H9 (cell line): ENCODE data around the gene NEDD4L. TPM values are rescaled to one million over a fixed set of nuclear protein-coding genes. Genes with fewer than 3 reads are reported as not detected.

ENCODE experiments used
- DNase-seq: peaks from one replicate; pipeline ENCODE4 v3.0.0-alpha.2; 2017
- H2AFZ ChIP-seq: one replicate; pipeline ENCODE4 v1.6.1; 2013; ENCODE audit warnings: mild to moderate bottlenecking, low read length, control low read depth, moderate library complexity
- H2AK5ac ChIP-seq: 2 replicates; pipeline ENCODE4 v1.6.1; 2013; ENCODE audit warnings: low read length, control low read depth, mixed read lengths; ENCODE audit not compliant: insufficient read length
- H2BK120ac ChIP-seq: one replicate; pipeline ENCODE4 v1.6.1; 2013; ENCODE audit warnings: low read depth, mild to moderate bottlenecking, low read length, control low read depth, inconsistent platforms; ENCODE audit not compliant: poor library complexity, severe bottlenecking
- H2BK12ac ChIP-seq: 2 replicates; pipeline ENCODE4 v1.6.1; 2013; ENCODE audit warnings: low read length, control low read depth, mixed read lengths, low read depth; ENCODE audit not compliant: insufficient read length
- H2BK15ac ChIP-seq: 2 replicates; pipeline ENCODE4 v1.6.1; 2013; ENCODE audit warnings: low read depth, low read length, control low read depth
- H2BK20ac ChIP-seq: one replicate; pipeline ENCODE4 v1.6.1; 2013; ENCODE audit warnings: low read depth, mild to moderate bottlenecking, low read length, control low read depth, inconsistent platforms; ENCODE audit not compliant: poor library complexity, severe bottlenecking
- H2BK5ac ChIP-seq: 2 replicates; pipeline ENCODE4 v1.6.1; 2013; ENCODE audit warnings: low read length, control low read depth, mixed read lengths; ENCODE audit not compliant: insufficient read length
- H3K14ac ChIP-seq: 2 replicates; pipeline ENCODE4 v1.6.1; 2013; ENCODE audit warnings: low read length, control low read depth; ENCODE audit not compliant: insufficient read depth
- H3K18ac ChIP-seq: 2 replicates; pipeline ENCODE4 v1.6.1; 2013; ENCODE audit warnings: low read depth, mild to moderate bottlenecking, mixed read lengths, low read length, control low read depth; ENCODE audit not compliant: insufficient read length
- H3K23ac ChIP-seq: 2 replicates; pipeline ENCODE4 v1.6.1; 2013; ENCODE audit warnings: low read length, control low read depth, mixed read lengths, low read depth; ENCODE audit not compliant: insufficient read length
- H3K23me2 ChIP-seq: 2 replicates; pipeline ENCODE4 v1.6.1; 2013; ENCODE audit warnings: low read depth, mild to moderate bottlenecking, mixed read lengths, low read length, control low read depth; ENCODE audit not compliant: insufficient read length, poor library complexity, severe bottlenecking
- H3K27ac ChIP-seq: 2 replicates; pipeline ENCODE4 v1.5.1; 2013; ENCODE audit warnings: low read length, control low read depth, mixed read lengths, low read depth; ENCODE audit not compliant: insufficient read length
- H3K27me3 ChIP-seq: 2 replicates; pipeline ENCODE4 v1.6.1; 2013; ENCODE audit warnings: low read length, control low read depth, inconsistent platforms; ENCODE audit not compliant: insufficient read depth
- H3K4ac ChIP-seq: 2 replicates; pipeline ENCODE4 v1.6.1; 2013; ENCODE audit warnings: low read depth, mild to moderate bottlenecking, control low read depth, inconsistent platforms, low read length, moderate library complexity
- H3K4me1 ChIP-seq: 2 replicates; pipeline ENCODE4 v1.6.1; 2013; ENCODE audit warnings: low read length, control low read depth, inconsistent platforms; ENCODE audit not compliant: insufficient read depth
- H3K4me2 ChIP-seq: 2 replicates; pipeline ENCODE4 v1.6.1; 2013; ENCODE audit warnings: low read length, control low read depth, mixed read lengths; ENCODE audit not compliant: insufficient read length, insufficient read depth
- H3K56ac ChIP-seq: 2 replicates; pipeline ENCODE4 v1.6.1; 2013; ENCODE audit warnings: low read depth, mild to moderate bottlenecking, mixed read lengths, low read length, control low read depth; ENCODE audit not compliant: insufficient read length
- H3K79me1 ChIP-seq: 2 replicates; pipeline ENCODE4 v1.6.1; 2013; ENCODE audit warnings: low read depth, mild to moderate bottlenecking, moderate library complexity, low read length, control low read depth, inconsistent platforms; ENCODE audit not compliant: insufficient read depth, poor library complexity, severe bottlenecking
- H3K79me2 ChIP-seq: 2 replicates; pipeline ENCODE4 v1.6.1; 2013; ENCODE audit warnings: low read length, control low read depth, inconsistent platforms; ENCODE audit not compliant: insufficient read depth
- H3K9ac ChIP-seq: 2 replicates; pipeline ENCODE4 v1.6.1; 2013; ENCODE audit warnings: low read length, control low read depth, mixed read lengths; ENCODE audit not compliant: insufficient read length; ENCODE audit errors: extremely low read depth
- H3K9me3 ChIP-seq: one replicate; pipeline ENCODE4 v1.6.1; 2013; ENCODE audit warnings: low read depth, low read length, inconsistent platforms; ENCODE audit not compliant: control insufficient read depth
- H3T11ph ChIP-seq: one replicate; pipeline ENCODE4 v1.6.1; 2013; ENCODE audit warnings: mild to moderate bottlenecking, low read length, control low read depth, inconsistent platforms
- H4K20me1 ChIP-seq: one replicate; pipeline ENCODE4 v1.6.1; 2013; ENCODE audit not compliant: control insufficient read depth, insufficient read length, insufficient read depth
- H4K5ac ChIP-seq: 2 replicates; pipeline ENCODE4 v1.6.1; 2013; ENCODE audit warnings: low read depth, mild to moderate bottlenecking, mixed read lengths, low read length, control low read depth; ENCODE audit not compliant: insufficient read length
- H4K8ac ChIP-seq: replicated peaks from 2 replicates; pipeline ENCODE4 v1.6.1; 2013; ENCODE audit warnings: low read length, control low read depth, mixed read lengths, low read depth; ENCODE audit not compliant: insufficient read length
- H4K91ac ChIP-seq: 2 replicates; pipeline ENCODE4 v1.6.1; 2013; ENCODE audit warnings: low read depth, mild to moderate bottlenecking, moderate library complexity, mixed read lengths, low read length, control low read depth; ENCODE audit not compliant: insufficient read length
- H3K27ac Mint-ChIP-seq, 3 experiments: 2 replicates in 2 of 3; 3 replicates in 1 of 3; pipeline ENCODE4 v1.8.0; 2020 to 2021; ENCODE audit warnings: mixed read lengths in 3 of 3, mild to moderate bottlenecking in 1 of 3, moderate library complexity in 1 of 3
- H3K27me3 Mint-ChIP-seq: 2 replicates; pipeline ENCODE4 v1.8.0; 2021; ENCODE audit warnings: low read depth, mild to moderate bottlenecking, moderate library complexity, mixed read lengths
- H3K36me3 Mint-ChIP-seq, 3 experiments: 2 replicates in 2 of 3; 3 replicates in 1 of 3; pipeline ENCODE4 v1.8.0; 2020 to 2021; ENCODE audit warnings: low read depth in 3 of 3, mixed read lengths in 3 of 3; ENCODE audit not compliant: insufficient read depth in 1 of 3
- H3K4me1 Mint-ChIP-seq, 2 experiments: 2 replicates each; pipeline ENCODE4 v1.8.0; 2020; ENCODE audit warnings: mixed read lengths in 2 of 2
- H3K4me3 Mint-ChIP-seq, 2 experiments: 2 replicates in 1 of 2; 3 replicates in 1 of 2; pipeline ENCODE4 v1.8.0; 2020 to 2021; ENCODE audit warnings: mild to moderate bottlenecking in 2 of 2, mixed read lengths in 2 of 2, moderate library complexity in 1 of 2
- H3K9me3 Mint-ChIP-seq, 2 experiments: 2 replicates in 1 of 2; 3 replicates in 1 of 2; pipeline ENCODE4 v1.8.0; 2020; ENCODE audit warnings: mild to moderate bottlenecking in 2 of 2, mixed read lengths in 2 of 2, moderate library complexity in 1 of 2
- WGBS: extraction: QIAGEN DNeasy Blood & Tissue Kit; methylation state at CpG from one replicate; pipeline ENCODE4 v1.1.7; 2013; ENCODE audit warnings: missing lambda C conversion rate, low lambda C conversion rate, mixed read lengths; ENCODE audit not compliant: insufficient read length; ENCODE audit errors: extremely low coverage; 5-methylcytosine and 5-hydroxymethylcytosine counted together
- total RNA-seq: library from RNA; stranded (reverse); gene quantifications from 2 replicates; pipeline ENCODE4 v1.2.1, GENCODE V29; 2021
- TF ChIP-seq, protein P1 (sequence below): fragments of 200-600 bp; sonication (generic); conservative IDR thresholded peaks from 3 replicates; pipeline ENCODE4 v1.8.0; 2021; ENCODE audit warnings: antibody characterized with exemption, mild to moderate bottlenecking

The NEDD4L gene
- total RNA-seq, 1 experiment from 2014 or later: 76.3 TPM

DNA sequence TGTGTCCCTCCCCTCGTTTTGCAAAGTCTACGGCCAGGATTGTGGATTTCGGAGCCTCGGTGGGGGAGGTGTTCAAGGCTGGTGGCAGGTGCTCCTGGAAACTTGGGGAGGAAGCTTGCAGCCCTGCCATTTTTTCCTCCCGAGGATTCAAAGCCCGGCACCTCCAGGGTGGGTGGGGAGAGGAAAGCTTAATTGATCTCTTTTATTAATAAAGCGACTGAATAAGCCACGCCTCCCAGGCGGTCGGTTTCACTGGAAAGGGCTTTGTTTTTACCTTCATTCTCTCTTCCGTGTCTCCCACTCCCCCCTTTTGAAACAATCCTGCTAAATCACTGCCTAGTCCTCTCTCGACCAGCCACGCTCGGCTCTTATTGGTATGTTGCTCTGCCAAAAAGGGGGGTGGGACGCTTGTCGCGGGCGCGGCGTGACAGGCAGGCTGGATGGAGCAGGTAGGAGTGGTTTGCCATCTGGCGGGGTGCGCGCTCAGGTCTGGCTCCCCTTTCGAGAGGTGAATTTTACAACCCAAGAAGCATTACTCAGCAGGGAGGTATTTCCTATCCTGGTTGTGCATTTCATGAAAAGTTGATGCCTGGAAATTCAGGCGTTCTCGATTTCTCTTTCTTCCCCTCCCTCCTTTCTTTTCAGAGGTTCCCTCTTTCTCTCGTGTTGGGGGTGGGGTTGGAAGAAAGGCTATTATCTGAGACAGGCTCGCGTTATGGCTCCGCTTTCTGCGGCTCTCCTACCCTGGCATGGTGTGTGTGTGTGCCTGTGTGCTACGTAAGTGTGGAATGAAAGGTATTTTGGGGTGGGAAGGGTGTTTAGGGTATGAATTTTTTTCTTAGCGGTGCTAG lies 1.4 kb downstream of the NEDD4L start:
- peak overlapping the region; percentile 31 for H3K9ac ChIP-seq
- no peak overlapping the region for H3K27ac ChIP-seq
- no peaks in the 10 kb centered on the region for H4K20me1 ChIP-seq
- H3K23me2 ChIP-seq: peaks cover 13% of the 10 kb centered on the region
- H2BK120ac ChIP-seq: no peak overlapping the region
- no peaks in the 10 kb centered on the region; a peak in 1 of 5 replicates for H3K9me3 Mint-ChIP-seq
- H2AFZ ChIP-seq: no peak overlapping the region
- peaks cover 26 to 31% of the 10 kb centered on the region in 2 experiments for H3K4me1 Mint-ChIP-seq
- peak; percentile 65 for DNase-seq
- H3K4me1 ChIP-seq: no peaks in the 10 kb centered on the region; the same call in 1 of the 2 replicates
- TF ChIP-seq, protein P1, sequence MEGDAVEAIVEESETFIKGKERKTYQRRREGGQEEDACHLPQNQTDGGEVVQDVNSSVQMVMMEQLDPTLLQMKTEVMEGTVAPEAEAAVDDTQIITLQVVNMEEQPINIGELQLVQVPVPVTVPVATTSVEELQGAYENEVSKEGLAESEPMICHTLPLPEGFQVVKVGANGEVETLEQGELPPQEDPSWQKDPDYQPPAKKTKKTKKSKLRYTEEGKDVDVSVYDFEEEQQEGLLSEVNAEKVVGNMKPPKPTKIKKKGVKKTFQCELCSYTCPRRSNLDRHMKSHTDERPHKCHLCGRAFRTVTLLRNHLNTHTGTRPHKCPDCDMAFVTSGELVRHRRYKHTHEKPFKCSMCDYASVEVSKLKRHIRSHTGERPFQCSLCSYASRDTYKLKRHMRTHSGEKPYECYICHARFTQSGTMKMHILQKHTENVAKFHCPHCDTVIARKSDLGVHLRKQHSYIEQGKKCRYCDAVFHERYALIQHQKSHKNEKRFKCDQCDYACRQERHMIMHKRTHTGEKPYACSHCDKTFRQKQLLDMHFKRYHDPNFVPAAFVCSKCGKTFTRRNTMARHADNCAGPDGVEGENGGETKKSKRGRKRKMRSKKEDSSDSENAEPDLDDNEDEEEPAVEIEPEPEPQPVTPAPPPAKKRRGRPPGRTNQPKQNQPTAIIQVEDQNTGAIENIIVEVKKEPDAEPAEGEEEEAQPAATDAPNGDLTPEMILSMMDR: no peak
- H3K18ac ChIP-seq: no peak overlapping the region
- peaks cover 17% of the 10 kb centered on the region; the same call in 1 of the 2 replicates for H3K79me2 ChIP-seq
- no peak overlapping the region for H3T11ph ChIP-seq
- no peak overlapping the region for H3K4ac ChIP-seq
- no peak overlapping the region for H2BK15ac ChIP-seq
- peaks cover 0 to 1% (median 0%) of the 10 kb centered on the region in 3 experiments; a peak in 1 of 7 replicates for H3K36me3 Mint-ChIP-seq
- peak overlapping the region; percentile 84 to 97 (median 95) for H3K27ac Mint-ChIP-seq
- H3K14ac ChIP-seq: no peak overlapping the region
- WGBS: 100% methylated on average over 1 of the region's 33 CpGs
- peak overlapping the region; percentile 91 to 99 for H3K4me3 Mint-ChIP-seq
- H3K27me3 ChIP-seq: no peaks in the 10 kb centered on the region
- peak overlapping the region; percentile 70 for H3K4me2 ChIP-seq
- no peak overlapping the region for H3K23ac ChIP-seq
- no peak overlapping the region for H4K91ac ChIP-seq
- peaks cover 14% of the 10 kb centered on the region for H3K27me3 Mint-ChIP-seq
- no peak overlapping the region for H2AK5ac ChIP-seq
- no peak overlapping the region for H4K5ac ChIP-seq
- H2BK12ac ChIP-seq: no peak overlapping the region
- H4K8ac ChIP-seq: no peak overlapping the region
- no peak overlapping the region for H3K56ac ChIP-seq
- H2BK5ac ChIP-seq: no peak overlapping the region
- H2BK20ac ChIP-seq: no peak overlapping the region
- H3K9me3 ChIP-seq: no peaks in the 10 kb centered on the region
- H3K79me1 ChIP-seq: no peaks in the 10 kb centered on the region
